Testis (tissue), 3 donors: ENCODE measurements around the gene HMCN1. TPM values are rescaled to one million over a fixed set of nuclear protein-coding genes. Genes with fewer than 3 reads are reported as not detected.

Experiments
- DNase-seq: peaks from one replicate; pipeline ENCODE4 v3.0.0-alpha.2; 2019
- H3K27ac ChIP-seq, 2 donors: fragments of 200-600 bp; sonication (generic); one replicate each; pipeline ENCODE4 v1.5.1; 2019
- H3K27me3 ChIP-seq: fragments of 200-600 bp; sonication (generic); one replicate; pipeline ENCODE4 v1.5.1; 2019
- H3K36me3 ChIP-seq: fragments of 200-600 bp; sonication (generic); one replicate; pipeline ENCODE4 v1.5.1; 2017; ENCODE audit warnings: low read depth; ENCODE audit errors: missing control alignments
- H3K4me1 ChIP-seq: fragments of 200-600 bp; sonication (generic); one replicate; pipeline ENCODE4 v1.5.1; 2019
- H3K4me3 ChIP-seq, 2 donors: fragments of 200-600 bp; sonication (generic); one replicate each; pipeline ENCODE4 v1.5.1; 2017 to 2019
- H3K9me3 ChIP-seq: fragments of 200-600 bp; sonication (generic); one replicate; pipeline ENCODE4 v1.5.1; 2017
- POLR2A ChIP-seq: fragments of 450-650 bp; IDR thresholded peaks from one replicate; pipeline ENCODE4 v1.6.1; 2017; ENCODE audit warnings: antibody characterized with exemption, mild to moderate bottlenecking, moderate library complexity
- WGBS, 2 donors: methylation state at CpG; one replicate each; pipeline ENCODE4 v1.1.5; 2018; 5-methylcytosine and 5-hydroxymethylcytosine counted together
- intact Hi-C: fragments of 100-400 bp; cut with DNase I; formaldehyde crosslinking; loops from one replicate; pipeline ENCODE4 v1.15.1; 2023; ENCODE audit warnings: low total_unique reads
- polyA plus RNA-seq: library from polyadenylated mRNA; stranded (reverse); fragments of 350-450 nt; fragmentation: Illumina TruSeq; extraction: RNeasy Lipid Tissue Mini Kit (QIAGEN cat#74804); gene quantifications from one replicate; pipeline ENCODE4 v1.2.3, GENCODE V29; 2014; ENCODE audit warnings: low read depth, low replicate concordance; ENCODE audit not compliant: insufficient read depth
- total RNA-seq, 2 donors: library from RNA; depleted of rRNA; stranded (reverse); fragments of >200 nt; gene quantifications; one replicate each; pipeline ENCODE4 v1.2.3, GENCODE V29; 2016
- TF ChIP-seq, protein P1 (sequence below), 3 experiments: fragments of 450-650 bp in 2 of 3; fragments of 200-600 bp in 1 of 3; sonication (generic) in 1 of 3; IDR thresholded peaks; one replicate each; pipeline ENCODE4 v1.5.1; 2016 to 2019; ENCODE audit warnings: antibody characterized with exemption in 3 of 3, mild to moderate bottlenecking in 2 of 3, moderate library complexity in 1 of 3

HMCN1 gene
- total and polyA plus RNA-seq, 3 donors from 2014 or later: 5.2 to 6.2 (median 5.7) TPM

DNA sequence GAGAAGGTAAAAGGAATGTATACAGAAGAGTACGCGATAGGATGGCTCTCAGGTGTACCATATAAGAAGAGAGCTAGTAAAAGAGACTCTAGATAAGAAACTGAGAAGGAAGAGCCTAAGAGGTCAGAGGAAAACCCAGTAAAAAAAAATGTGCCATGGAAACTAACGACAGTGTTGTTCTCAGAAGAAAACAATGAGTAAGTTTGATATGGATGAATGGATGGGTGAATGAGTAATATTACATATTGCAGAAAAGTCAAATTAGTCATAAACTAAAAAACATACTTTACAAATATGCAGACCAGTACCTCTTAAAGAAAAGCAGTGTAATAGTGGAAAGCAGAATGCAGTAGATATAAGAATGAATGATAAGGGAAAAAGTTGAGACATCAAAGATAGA is 316.2 kb downstream of the HMCN1 start:
- Histone ChIP-seq H3K27me3 (no peaks in the 10 kb centered on the region), H3K4me3 (no peak overlapping the region), H3K4me1 (no peaks in the 10 kb centered on the region), H3K36me3 (no peaks in the 10 kb centered on the region), H3K9me3 (no peaks in the 10 kb centered on the region), H3K27ac (no peak overlapping the region)
- 80 to 88% methylated on average over 3 of the region's 3 CpGs for WGBS, 2 donors
- TF ChIP-seq POLR2A: no peak
- TF ChIP-seq, protein P1, sequence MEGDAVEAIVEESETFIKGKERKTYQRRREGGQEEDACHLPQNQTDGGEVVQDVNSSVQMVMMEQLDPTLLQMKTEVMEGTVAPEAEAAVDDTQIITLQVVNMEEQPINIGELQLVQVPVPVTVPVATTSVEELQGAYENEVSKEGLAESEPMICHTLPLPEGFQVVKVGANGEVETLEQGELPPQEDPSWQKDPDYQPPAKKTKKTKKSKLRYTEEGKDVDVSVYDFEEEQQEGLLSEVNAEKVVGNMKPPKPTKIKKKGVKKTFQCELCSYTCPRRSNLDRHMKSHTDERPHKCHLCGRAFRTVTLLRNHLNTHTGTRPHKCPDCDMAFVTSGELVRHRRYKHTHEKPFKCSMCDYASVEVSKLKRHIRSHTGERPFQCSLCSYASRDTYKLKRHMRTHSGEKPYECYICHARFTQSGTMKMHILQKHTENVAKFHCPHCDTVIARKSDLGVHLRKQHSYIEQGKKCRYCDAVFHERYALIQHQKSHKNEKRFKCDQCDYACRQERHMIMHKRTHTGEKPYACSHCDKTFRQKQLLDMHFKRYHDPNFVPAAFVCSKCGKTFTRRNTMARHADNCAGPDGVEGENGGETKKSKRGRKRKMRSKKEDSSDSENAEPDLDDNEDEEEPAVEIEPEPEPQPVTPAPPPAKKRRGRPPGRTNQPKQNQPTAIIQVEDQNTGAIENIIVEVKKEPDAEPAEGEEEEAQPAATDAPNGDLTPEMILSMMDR (IDR thresholded peaks at IDR 0.05): no peak
- DNase-seq: no peak
- intact Hi-C loops: no loop called here

DNA sequence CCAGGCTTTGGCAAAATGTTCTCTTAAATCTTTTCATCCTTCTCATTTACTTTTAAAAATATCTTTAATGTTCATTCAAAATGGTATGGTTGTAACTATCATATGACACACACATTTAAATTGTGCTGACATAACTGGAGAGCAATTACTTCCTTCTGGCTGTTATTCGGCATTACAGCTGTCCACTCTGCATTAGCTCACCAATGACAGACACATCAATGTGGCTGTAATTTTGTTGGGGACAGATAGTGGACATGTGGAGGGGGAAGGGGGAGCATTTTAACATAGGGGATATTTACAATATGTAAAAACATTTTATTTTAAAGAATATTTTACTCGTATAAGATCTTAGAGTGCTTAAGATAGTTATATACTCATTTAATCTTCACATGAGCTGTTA is 319.8 kb downstream of the HMCN1 start:
- H3K27me3 ChIP-seq: no peaks in the 10 kb centered on the region
- intact Hi-C loops: no loop called here
- no peaks in the 10 kb centered on the region for H3K9me3 ChIP-seq
- no peak for DNase-seq
- TF ChIP-seq, protein P1 (IDR thresholded peaks at IDR 0.05): no peak
- TF ChIP-seq POLR2A: no peak
- H3K4me3 ChIP-seq: no peak overlapping the region
- H3K36me3 ChIP-seq: no peaks in the 10 kb centered on the region
- no peaks in the 10 kb centered on the region for H3K4me1 ChIP-seq
- WGBS, 2 donors: 87 to 90% methylated on average over 2 of the region's 2 CpGs
- no peak overlapping the region for H3K27ac ChIP-seq

DNA sequence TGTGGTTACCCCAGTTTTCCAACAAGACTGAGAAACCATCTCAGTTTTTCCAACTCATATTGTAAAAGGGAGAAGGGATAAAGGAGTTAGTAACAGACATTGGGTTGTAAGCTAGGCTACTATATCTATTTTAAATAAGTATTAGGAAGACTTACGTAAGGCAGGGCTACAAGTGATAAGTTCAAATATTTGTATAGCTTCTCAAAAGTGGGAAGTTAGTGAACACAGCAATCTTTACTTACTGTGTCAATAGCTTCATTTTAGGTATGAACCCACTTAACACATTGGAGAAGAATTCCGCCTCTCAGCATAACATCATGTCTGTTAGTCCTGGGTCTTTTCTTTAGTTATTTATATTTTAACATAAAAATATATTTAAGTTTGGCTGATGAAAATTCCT is 320.7 kb downstream of the HMCN1 start:
- intact Hi-C loops: no loop called here
- H3K4me3 ChIP-seq: no peak overlapping the region
- WGBS, 2 donors: 96 to 98% methylated on average over 2 of the region's 2 CpGs
- no peak for DNase-seq
- no peaks in the 10 kb centered on the region for H3K36me3 ChIP-seq
- no peaks in the 10 kb centered on the region for H3K9me3 ChIP-seq
- H3K4me1 ChIP-seq: no peaks in the 10 kb centered on the region
- no peak overlapping the region for H3K27ac ChIP-seq
- H3K27me3 ChIP-seq: no peaks in the 10 kb centered on the region
- no peak for TF ChIP-seq POLR2A
- TF ChIP-seq, protein P1 (IDR thresholded peaks at IDR 0.05): no peak

DNA sequence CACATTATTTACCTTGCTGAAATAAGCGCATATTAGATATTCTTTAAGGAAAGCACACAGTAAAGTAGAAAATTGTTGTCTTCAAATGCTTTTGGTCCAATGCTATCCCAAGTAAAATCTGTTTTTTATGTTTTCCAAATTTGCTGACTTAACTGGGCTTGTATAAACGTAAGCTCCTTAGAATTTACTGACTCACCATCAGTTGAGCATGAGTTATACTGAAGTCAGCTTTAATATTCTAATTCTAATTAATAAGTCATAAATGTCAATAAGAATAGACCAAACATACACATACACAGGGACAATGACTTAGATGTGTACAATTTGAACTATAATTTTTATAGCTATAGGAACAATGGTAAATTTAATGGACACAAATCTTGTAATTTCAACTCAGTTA is 321.7 kb downstream of the HMCN1 start:
- H3K27ac ChIP-seq: no peak overlapping the region
- no peak for DNase-seq
- H3K4me3 ChIP-seq: no peak overlapping the region
- intact Hi-C loops: no loop called here
- no peaks in the 10 kb centered on the region for H3K4me1 ChIP-seq
- H3K27me3 ChIP-seq: no peaks in the 10 kb centered on the region
- 45 to 68% methylated on average over 2 of the region's 2 CpGs for WGBS, 2 donors
- H3K36me3 ChIP-seq: no peaks in the 10 kb centered on the region
- TF ChIP-seq POLR2A: no peak
- TF ChIP-seq, protein P1 (IDR thresholded peaks at IDR 0.05): no peak
- H3K9me3 ChIP-seq: no peaks in the 10 kb centered on the region

DNA sequence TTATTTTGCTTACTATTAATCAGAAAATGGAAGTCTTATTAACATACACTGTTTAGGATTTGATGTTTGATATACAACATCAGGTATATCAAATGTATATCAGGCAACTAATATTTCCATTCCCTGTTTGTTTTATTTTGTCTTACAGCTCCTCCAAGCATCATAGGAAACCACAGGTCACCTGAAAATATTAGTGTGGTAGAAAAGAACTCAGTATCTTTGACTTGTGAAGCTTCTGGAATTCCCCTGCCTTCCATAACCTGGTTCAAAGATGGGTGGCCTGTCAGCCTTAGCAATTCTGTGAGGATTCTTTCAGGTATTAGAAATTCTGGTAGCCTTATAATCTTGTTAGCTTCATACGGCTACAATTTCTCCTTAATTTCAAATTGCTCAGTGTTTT is 322.9 kb downstream of the HMCN1 start:
- 90 to 95% methylated on average over 1 of the region's 1 CpG for WGBS, 2 donors
- no peaks in the 10 kb centered on the region for H3K36me3 ChIP-seq
- H3K4me3 ChIP-seq: no peak overlapping the region
- H3K9me3 ChIP-seq: no peaks in the 10 kb centered on the region
- no peaks in the 10 kb centered on the region for H3K27me3 ChIP-seq
- intact Hi-C loops: no loop called here
- TF ChIP-seq, protein P1 (IDR thresholded peaks at IDR 0.05): no peak
- no peak for TF ChIP-seq POLR2A
- no peaks in the 10 kb centered on the region for H3K4me1 ChIP-seq
- DNase-seq: no peak
- no peak overlapping the region for H3K27ac ChIP-seq
